HG02610 (cell line): ENCODE data around the gene LVRN.
A peak's percentile ranks its signal among the peaks of the same experiment; 100 is the strongest.

Source experiments
- ATAC-seq: cut with Tn5 transposase; IDR thresholded peaks from one replicate; pipeline ENCODE4 v1.9.1; 2021; ENCODE audit warnings: mild to moderate bottlenecking, moderate library complexity; ENCODE audit not compliant: unreplicated experiment

Gene LVRN

DNA sequence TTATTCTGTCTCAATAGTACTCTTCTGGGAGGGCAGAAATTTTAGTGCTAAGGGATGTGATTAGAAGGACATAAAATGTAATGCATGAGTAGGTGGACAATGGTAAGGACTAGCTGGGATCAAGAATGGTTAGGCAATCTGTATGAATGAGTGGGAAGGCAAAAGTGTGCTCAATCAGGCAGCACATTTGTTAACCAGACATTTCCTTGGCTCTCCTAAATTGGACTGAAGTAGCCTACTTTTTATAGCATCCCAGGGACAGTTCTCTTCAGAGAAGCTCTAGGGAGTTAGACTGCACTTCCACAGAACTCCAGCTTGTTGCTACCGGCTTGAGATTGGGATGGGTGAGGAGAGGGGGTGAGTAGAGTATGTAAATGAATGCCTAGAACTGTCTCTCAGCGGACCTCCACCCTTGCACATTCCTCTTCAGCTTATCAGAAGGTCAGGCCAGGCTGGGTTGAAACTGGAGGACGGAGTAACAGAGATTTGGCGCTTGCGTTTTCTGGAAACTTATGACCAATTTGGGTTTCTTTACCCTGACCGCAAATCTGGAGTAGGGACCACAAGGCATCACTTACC lies 51.0 kb downstream of the LVRN start:
- ATAC-seq: no peak

DNA sequence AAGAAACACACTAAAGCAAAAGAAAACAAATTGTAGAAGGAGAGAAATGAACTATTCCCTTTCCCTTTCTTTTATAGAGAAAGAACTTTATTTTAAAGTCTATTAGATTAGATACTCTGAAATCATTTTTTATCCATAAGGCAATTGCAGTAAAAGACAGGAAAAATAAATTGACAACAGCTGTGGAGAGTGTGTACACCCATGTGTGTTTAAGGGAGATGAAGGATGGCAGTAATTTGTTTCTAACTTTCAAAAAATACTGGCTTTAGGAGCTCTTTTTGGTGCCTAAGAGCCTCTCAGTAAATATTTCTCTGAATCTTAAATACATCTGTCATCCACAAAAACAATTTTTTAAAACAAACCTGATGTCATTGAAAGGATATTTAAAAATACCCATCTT lies 51.7 kb downstream of the LVRN start:
- ATAC-seq: no peak

DNA sequence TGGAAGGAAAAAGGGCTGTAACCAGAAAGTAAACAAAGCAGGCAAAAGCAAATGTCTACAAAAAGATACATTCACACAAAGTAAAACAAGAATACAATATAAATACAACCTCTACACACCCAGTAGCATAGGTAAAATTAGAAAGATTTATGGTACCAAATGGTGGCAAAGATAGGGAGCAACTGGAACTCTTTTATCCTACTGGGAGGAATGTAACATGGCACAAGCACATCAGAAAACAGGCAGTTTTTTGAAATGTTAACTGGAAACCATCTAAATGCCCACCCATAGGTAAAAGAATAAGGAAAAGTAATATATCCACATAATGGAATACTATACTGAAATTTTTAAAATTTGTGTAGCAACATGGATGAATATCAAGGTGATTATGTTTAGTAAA lies 61.3 kb downstream of the LVRN start:
- ATAC-seq: no peak

DNA sequence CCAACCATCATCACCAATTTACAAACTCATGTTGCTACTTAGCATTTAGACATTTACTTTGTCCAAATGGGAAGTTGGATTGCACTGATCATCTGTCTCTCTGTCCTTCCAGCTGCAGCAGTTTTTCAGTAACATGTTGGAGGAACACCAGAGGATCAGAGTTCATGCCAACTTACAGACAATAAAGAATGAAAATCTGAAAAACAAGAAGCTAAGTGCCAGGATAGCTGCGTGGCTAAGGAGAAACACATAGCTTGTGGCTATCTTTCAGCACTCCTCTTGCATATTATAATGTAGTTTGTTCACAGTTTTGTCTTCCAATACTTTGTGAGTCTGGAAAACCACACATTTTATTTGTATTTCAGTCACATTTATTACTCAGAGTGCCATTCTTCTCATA lies 63.6 kb downstream of the LVRN start:
- ATAC-seq: no peak

DNA sequence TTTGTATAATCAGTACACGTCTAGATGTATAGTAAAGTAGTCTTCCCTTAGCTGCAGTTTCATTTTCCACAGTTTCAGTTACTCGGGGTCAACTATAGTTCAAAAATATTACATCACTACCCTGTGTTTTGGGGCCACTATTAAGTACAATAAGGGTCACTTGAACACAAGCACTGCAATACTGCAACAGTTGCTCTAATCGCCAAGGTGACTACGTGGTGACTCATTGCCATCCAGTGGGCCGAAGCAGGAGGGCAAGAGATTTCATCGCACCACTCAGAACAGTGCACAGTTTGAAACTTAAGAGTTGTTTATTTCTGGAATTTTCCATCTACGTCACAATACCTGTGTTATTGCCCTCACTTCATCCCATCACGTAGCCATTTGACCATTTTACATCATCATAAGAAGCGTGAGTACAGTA lies 69.8 kb downstream of the LVRN start, which contains the start of gene ARL14EPL:
TSS of gene ARL14EPL (plus strand) at position 379 of the 424 bp plus-strand sequence. CDS start 18,994 bp downstream, outside the sequence.
- ATAC-seq: peak; percentile 65

DNA sequence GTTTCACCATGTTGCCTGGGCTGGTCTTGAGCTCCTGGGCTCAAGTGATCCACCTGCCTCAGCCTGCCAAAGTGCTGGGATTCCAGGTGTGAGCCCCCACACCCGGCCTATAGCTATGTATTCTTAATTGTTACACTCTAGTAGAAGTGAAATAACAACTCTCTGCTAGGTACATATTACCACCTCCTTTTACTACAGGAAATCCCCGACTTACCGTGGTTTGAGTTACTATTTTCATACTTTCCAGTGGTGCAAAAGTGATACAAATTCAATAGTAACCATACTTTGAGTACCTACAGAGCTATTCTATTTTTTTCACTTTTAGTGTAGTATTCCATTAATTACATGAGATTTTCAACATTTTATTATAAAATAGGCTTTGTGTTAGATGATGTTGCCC lies 70.7 kb downstream of the LVRN start:
- peak; percentile 52 for ATAC-seq

DNA sequence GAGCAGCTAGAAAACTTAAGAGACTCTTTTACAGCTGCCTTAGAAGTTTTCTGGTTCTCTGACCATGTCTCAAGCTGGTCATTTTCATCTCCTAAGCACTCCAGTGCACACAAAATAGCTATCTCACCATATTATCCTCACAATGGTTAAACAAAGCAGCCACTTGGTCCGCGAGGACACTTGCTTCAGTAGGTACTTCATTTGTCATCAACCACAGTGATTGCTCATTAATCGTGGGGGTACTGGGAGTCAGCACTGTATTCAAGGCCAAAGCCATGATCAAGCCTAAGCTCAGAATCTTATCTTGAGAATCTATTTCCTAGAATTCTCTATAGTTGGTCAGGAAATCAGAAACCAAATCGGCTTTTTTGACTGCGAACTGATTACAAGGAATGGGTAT lies 72.8 kb downstream of the LVRN start:
- ATAC-seq: no peak

DNA sequence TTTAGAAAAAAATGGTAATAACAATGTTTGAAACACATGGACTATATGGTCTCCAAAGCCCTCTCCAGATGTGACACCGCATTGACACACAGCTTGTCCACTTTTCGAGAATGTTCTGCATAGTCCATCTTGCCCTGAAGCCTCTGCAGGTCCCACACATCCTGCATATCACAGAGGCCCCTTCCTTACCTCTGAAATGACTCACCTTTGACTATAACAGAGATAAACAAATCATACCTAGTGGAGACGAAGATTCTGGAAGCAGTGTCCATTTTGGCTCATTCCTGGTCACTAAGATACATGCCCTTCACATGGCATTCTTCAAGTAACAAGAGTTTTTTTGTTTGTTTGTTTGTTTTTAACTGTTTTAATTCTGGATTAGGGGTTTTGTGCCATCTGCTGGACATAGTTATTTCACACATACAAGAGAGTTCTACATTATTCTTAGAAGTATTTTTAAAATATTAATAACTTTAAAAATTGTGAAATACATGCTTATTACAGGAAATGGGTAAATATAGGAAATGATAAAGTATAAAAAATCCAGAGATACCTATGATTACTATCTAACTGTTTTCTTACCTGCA lies 75.1 kb downstream of the LVRN start:
- peak; percentile 28 for ATAC-seq

DNA sequence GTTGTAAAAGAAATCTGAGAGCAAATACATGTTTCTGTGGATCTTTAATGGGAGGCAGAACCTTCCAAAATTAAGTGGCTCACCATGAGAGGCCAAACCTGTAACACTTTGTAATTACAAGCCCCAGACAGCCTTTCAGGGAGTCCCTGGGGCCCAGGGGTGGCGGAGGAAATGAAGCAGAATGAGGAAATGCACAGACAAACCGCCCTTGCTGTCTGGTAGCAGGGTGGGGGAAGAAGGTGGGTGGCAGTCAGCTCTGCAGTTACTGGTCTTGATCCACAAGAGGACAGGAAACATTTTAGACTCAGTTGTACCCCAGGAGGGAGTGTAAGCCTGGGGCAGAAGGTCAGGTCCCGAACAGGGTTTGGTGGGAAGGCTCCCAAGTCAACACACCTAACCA lies 76.5 kb downstream of the LVRN start:
- peak; percentile 89 for ATAC-seq

DNA sequence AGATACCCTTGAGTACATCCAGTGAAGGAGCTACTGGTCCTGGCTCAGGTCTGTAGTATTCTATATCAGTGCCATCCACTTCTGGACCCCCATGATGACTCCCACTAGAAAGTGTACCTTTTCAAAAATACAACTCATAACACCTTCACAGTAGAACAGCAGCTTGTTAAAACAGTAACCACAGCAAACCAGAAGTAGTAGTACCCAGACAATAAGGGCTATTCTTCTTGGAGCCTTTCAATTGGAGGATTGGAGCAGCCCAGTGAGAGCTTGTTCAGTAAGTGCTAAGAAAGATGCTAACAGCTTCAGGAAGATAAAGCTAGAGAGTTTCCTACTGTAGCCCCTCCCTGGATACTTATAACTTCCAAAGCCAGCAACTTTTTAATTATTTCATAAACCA lies 80.1 kb downstream of the LVRN start:
- ATAC-seq: no peak

DNA sequence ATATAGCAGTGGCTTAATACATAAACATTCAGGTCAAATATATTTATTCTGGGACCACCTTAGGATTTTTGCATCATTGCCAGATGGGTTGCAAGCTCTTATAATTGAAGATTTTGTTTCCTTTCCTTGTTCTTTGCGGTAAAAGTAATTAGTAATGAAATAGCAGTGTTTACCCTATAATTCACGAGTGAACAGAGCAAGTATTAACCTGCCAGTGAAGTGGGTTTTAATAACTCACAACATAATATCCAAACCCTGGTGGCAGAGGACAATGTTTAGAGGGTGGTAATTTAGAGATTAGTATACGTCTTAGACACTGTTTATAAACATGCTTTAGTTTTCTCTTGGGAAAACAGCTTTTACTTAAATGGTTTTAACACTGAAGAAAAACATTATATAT lies 81.8 kb downstream of the LVRN start:
- no peak for ATAC-seq

DNA sequence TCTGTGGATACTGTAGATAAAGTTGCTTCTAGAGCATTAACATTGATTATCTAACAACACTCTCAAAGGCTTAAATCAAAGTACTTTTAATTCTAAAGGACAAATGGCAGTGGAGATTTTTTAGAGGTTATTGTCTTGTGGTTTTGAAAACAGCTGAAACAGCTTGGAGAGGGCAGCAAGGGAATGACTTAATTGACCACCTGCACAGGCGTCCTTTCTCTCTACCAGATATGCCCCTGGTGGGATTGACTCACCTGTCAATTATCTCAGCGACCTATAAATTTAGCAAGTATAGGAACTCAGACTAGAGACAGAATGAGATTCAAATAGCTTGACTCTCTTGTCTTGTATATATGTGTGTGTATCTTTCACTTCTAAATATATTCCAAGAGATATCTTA lies 83.5 kb downstream of the LVRN start:
- no peak for ATAC-seq

DNA sequence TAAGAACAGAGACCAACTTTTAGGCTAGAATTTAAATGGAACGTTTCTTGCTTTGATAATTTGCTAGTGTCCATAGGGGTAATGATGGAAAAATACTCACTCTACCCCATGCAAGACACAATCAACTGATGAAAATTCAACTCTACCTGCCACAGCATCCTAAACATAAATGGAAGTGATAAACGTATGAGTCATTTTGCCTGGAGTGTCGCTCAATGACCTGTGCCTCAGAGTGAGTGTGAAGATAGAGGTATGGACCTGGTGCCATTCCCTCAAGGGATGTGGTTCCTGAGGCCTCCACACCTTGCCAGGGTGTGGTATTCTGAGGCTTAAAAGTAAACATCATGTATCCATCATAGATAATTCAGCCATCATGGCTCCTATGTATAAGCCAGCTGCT lies 84.0 kb downstream of the LVRN start:
- no peak for ATAC-seq

DNA sequence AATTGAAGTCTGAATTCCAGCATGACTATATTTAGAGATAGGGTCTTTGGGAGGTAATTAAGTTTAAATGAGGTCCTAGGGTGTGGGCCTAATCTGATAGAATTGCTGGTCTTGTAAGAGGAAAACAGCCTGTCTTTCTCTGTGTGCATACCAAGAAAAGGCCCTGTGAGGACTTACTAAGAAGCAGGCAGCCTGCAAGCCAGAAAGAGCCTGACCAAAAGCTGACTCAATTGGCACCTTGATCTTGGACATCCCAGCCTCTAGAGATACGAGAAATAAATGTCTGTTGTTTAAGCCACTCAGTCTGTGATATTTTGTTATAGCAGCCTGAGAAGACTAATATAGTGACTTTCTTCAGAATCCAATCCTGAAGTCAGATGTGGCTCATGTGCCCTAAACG lies 84.5 kb downstream of the LVRN start:
- no peak for ATAC-seq

DNA sequence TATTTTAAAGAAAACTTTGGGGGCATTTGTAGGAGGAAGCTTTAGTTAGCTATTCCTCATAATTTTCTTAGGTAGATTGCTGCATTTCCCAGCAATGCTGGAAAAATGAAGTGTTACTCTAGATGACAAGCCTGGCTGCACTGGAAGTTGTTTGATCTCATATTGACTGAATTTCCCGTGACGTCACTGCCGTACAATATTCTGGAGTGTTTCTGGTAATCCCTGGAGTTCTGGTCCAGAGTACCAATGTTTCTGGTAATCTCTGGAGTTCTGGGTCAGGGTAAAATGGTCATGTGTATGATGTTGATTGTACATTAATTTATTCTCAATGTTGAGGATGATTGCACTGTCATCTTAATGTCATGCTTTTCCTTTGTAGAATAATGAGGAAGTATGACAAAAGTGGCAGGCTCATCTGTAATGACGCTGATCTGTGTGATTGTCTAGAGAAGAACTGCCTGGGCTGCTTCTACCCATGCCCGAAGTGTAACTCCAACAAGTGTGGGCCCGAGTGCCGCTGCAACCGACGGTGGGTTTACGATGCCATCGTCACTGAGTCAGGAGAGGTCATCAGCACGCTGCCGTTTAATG lies 96.2 kb downstream of the LVRN start:
- no peak for ATAC-seq

DNA sequence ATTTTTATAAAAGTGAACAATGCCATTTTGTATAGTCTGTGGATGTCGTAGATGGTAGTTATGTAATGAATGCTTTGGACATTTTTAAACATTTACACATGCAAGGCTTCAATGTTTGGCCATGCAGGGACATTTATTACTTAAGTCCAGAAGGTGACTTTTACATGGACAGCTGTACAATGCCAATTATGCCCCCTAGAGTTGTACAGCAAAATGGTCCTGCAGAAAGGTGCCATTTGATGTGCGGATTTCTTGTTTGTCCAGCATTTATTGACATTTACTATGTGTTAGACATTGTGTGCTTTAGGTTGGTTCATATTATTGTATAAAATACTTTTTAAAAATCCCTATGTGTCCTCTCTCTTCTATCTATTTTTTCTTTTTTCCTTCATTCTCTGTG lies 100.1 kb downstream of the LVRN start:
- no peak for ATAC-seq

DNA sequence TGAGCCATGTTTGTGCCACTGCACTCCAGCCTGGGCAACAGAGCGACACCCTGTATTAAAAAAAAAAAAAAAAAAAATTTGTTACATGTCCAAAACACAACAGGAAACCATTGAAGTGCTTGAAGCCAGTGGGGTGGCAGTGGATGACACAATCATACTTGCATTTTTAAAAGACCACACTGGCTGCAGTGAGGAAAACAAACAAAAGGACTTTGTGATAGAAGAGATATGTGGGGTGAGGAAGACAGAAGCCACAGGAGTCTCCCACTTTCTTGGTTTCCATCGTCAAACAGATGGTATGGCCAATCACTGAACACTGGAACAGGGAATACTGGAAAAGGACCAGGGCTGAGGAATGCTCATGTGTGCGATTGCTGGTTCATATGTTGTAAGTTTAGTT lies 101.7 kb downstream of the LVRN start:
- no peak for ATAC-seq

DNA sequence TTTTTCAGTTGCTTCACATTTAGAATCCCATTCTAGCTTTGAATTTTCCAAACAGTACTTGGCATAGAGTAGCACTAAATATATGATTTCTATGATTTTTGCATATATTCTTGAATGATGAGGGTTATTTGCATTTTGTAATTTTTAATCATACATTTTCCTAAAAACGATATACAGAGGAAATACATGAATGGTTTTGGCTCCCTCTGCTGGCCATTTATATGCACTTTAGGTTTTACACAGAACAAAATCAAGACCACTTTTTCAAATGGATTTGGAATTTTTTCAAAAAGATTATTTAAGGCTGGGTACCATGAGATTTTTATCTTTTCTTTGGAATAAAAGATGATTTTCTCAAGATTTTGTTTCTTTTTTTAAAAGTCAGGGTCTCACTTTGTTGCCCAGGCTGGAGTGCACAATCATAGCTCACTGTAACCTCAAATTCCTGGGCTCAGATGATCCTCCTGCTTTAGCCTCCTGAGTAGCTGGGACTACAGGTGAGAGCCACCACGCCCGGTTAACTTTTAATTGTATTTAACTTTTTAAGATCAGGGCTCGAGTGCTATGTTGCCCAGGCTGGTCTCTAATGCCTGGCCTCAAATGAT lies 105.9 kb downstream of the LVRN start:
- ATAC-seq: peak; percentile 50

DNA sequence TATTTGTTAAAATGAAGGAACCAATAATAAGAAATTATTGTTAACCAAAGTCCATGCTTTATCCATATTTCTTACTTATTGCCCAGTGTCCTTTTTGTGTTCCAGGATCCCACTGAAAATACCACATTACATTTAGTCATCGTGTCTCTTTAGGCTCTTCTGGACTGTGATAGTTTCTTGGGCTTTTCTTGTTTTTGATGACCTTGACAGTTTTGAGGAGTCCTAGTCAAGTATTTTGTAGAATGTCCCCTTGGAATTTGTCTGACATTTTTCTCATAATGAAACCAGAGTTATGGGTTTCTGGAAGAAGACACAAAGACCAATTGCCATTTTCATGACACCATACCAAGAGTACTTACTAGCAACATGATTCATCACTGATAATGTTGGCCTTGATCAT lies 108.9 kb downstream of the LVRN start:
- no peak for ATAC-seq

DNA sequence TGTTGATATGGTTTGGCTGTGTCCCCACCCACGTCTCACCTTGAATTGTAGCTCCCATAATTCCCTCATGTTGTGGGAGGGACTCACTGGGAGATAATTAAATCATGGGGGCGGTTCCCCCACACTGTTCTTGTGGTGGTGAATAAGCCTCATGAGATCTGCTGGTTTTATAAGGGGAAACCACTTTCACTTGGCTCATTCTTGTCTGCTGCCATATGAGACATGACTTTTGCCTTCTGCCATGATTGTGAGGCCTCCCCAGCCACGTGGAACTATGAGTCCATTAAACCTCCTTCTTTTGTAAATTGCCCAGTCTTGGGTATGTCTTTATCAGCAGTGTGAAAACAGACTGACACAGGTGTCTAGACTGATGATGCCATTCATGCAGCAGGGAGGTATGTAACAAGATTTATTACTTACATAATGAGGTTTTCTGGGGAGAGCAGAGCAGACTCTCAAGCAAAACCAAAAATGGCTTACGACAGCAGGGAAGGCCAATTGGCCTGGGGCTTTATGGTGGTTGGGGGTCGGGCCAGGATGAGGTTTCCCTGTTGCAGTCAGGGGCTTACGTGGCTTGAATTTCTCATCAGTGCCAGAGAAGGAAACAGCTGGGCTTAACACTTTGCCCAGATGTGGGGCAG lies 113.0 kb downstream of the LVRN start:
- ATAC-seq: no peak

DNA sequence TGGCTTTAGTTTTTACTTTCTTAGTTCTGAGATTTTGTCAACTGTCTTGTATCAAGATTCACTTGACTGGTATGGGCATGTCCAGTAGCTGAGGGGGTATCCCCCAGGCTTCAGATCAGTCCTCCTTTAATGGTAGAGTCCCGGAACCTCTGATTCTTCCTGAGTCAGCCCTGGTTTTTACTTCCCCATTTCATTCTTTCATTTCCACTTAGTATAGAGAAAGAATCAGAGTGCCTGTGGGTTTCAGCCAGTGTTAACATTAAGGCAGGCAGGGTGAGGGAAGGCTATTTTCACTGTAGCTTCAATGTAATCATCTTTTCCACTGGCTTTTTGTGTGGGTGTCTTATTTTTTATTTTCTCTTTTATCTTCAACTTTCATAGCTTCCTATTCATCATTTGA lies 114.2 kb downstream of the LVRN start:
- ATAC-seq: peak; percentile 97
